Amygdala (tissue), 56 donors: Measurements from ENCODE around the gene PRSS56.
A peak's percentile ranks its signal among the peaks of the same experiment; 100 is the strongest.
"Not testable (repeated sequence)": the region's sequence is repeated elsewhere in the genome, so short reads cannot be mapped to it uniquely, and the experiment has no call there.

Experiments
- DNase-seq, 56 donors: peaks; one replicate each; lab custom pipeline; 2025; lab: John Stamatoyannopoulos, UW

Gene PRSS56

DNA sequence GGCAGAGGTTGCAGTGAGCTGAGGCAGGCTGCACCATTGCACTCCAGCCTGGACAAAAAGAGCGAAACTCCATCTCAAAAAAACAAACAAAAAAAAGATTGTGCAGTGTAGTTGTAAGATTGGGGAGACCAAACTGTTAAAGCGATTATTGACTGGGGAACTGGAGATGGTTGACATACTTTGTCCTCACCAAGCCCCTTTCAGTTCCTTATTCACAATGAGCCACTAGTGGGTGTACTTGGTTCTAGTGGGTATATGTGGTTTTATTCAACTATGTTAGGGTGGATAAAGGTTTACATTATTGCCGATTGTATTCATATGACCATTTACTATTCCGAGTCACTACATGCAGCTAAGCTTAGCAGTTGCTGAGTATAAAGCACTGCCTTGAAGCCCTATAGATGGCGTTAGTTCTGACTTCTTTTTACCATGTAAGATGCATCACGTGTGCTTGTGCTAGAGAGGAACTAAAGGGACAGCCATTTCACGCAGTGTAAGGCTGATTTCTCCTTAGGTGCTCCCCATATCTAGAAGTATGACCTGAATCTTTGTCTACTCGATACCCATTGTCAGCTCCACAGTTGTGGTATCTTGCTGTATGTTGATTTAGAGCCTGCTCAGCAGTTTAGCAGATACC is 42.4 kb downstream of the PRSS56 start:
- DNase-seq: no peak

DNA sequence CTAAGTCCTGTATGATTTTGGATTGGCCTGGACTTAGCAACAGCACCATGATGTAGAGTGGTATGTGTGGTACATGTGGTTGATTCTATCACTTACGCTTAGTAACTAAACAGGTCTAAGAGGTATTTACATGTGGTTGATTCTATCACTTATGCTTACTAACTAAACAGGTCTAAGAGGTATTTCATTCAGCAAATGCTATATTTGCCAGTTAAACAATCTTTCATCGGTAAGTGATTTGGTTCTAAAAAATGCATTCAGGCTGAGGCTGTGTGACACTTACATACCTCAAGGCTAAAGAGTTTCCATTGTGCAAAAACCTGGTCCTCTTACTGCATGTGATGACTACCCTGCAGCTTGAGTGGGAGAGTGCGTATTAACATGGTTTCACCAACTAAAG is 43.4 kb downstream of the PRSS56 start:
- DNase-seq: no peak

GRCh38 chr2:232567721-232568120 is 47.5 kb downstream of the PRSS56 start:
- DNase-seq: no peak

DNA sequence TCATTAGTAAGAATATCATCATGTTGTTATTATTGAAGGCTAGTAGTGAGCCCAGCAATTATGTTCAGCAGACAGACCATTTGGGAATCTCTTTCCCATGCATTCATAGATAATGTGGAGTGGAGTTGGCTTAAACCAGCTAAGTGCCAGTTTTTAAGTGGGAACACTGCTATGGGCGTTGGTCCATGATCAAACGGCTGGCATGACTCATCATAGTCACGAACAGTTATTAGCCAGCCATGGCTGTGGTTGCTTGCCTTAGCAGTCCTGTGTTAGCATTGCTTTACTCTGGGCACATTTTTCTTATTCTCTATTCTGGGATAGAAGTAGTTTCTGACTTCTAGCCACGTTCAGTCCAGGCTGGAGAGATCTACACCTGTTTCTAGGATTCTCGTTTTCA is 48.0 kb downstream of the PRSS56 start:
- peak in 1 of 56 donors; percentile 8 for DNase-seq

DNA sequence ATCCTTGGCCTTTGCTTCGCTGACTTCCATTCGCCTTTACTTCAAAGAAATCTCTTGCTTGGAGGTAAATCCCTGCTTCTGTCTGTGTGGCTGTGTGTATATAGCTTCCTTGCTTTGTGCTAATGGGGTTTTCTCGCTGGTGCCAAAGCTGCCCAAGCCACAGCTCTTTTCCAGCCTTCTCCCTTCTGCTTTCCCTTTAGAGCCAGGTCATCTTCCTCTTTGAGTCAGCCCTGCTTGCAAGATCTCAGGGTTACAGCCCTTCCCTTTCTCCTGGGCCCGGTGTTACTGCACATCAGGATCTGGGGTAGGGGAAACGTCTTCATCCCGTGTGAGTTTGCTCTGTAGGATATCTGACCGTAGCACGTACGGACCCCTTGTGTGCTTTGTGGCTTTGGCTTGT is 49.4 kb downstream of the PRSS56 start:
- DNase-seq: no peak

- DNase-seq: not testable (repeated sequence)
Observed at GRCh38 chr2:232570481-232570880, 50.3 kb downstream of the PRSS56 start.

- DNase-seq: peak in 2 of 56 donors; percentile 10 to 15
Observed at GRCh38 chr2:232571026-232571474, 50.9 kb downstream of the PRSS56 start.

DNA sequence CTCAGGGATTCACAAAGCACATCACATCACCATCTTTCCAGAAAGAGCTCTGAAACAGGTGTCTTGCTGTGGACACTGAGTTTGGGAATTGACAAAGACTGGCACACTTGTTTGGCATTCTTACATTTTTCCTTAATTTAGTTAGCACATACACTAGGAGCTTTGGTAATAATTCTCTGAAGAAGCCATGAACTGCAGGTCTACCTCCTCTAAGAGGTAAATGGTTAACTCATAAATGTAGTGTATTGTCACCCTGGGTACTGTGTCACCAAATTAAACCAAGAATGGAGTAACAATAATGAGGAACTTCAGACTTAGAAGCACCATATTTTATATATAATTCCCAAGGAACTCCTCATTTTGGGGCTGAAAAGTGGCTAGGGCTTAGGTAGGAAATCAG is 52.9 kb downstream of the PRSS56 start:
- no peak for DNase-seq

DNA sequence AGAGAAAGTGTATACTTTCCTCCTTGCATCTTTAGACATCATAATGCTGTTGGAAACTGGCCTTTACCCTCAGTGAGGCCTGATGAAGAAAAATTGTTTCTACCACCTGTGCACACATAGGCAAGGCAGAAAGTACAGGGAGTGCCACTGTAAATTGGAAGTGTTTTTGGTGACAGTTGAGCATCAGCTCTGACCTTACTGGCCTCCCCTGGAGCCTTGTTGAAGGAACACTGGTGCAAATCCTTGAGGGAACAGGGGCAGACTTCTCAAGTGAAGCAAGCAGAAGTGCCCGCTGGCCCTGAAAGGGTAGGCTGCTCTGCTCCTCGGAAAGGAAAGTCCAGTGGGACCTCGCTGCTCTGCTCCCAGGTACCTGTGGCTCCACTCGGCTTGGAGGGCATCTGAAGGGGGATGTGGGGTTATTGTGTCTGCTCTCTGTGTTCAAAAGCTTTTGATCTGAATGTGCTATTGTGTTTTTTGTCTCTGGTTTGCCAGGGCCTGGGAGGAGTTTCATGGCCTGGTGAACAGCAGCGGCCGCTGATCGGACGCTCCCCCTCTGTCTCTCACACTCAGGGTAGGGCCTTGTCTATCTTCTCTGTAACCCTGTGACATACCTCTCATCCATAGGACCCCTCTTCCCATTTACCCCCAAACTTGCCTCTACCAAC is 53.7 kb downstream of the PRSS56 start:
- DNase-seq: peak in 3 of 56 donors; percentile 7 to 37 (median 10)

GRCh38 chr2:232574674-232575403 is 54.7 kb downstream of the PRSS56 start:
- no peak for DNase-seq
